PC-9 (cell line): Measurements from ENCODE around the gene ETV7. TPM values are rescaled to one million over a fixed set of nuclear protein-coding genes. Genes with fewer than 3 reads are reported as not detected.

Experiments
- BruUV-seq: library from RNA; stranded (reverse); fragments of 400-500 nt; replicated peaks from 2 replicates; lab custom pipeline; 2021; lab: Mats Ljungman, UMichigan
- CTCF ChIA-PET: fragments of 300-600 bp; sonication (Branson Sonifier 250); formaldehyde crosslinking; loops from one replicate; lab custom pipeline; 2022; ENCODE audit warnings: antibody characterized with exemption; lab: Charles Lee
- POLR2A ChIA-PET: fragments of 300-600 bp; sonication (Branson Sonifier 250); formaldehyde crosslinking; loops from one replicate; lab custom pipeline; 2022; ENCODE audit warnings: antibody characterized with exemption; ENCODE audit not compliant: unreplicated experiment; lab: Charles Lee
- DNase-seq, 2 experiments: peaks; one replicate each; pipeline versions ENCODE4 v3.0.0 to v3.0.0-alpha.2; 2015 to 2022; ENCODE audit warnings: mixed read lengths in 1 of 2
- H2AFZ ChIP-seq: fragments of 200-600 bp; sonication (generic); 2 replicates; pipeline ENCODE4 v1.8.1; 2017; ENCODE audit warnings: antibody characterized with exemption
- H3F3A ChIP-seq: fragments of 200-600 bp; sonication (generic); 2 replicates; pipeline ENCODE4 v1.8.1; 2017; ENCODE audit warnings: antibody characterized with exemption, mild to moderate bottlenecking, low read depth; ENCODE audit not compliant: insufficient read depth
- H3K27ac ChIP-seq: fragments of 200-600 bp; sonication (generic); 2 replicates; pipeline ENCODE4 v1.6.1; 2016; ENCODE audit warnings: mixed run types
- H3K27me3 ChIP-seq: fragments of 200-600 bp; sonication (generic); 2 replicates; pipeline ENCODE4 v1.6.1; 2016; ENCODE audit warnings: low read depth, mixed run types; ENCODE audit not compliant: insufficient read depth
- H3K36me3 ChIP-seq: fragments of 200-600 bp; sonication (generic); 2 replicates; pipeline ENCODE4 v1.6.1; 2016; ENCODE audit warnings: low read depth, mixed run types
- H3K4me1 ChIP-seq: fragments of 200-600 bp; sonication (generic); replicated peaks from 2 replicates; pipeline ENCODE4 v1.6.1; 2016; ENCODE audit warnings: mixed run types; ENCODE audit not compliant: insufficient read depth
- H3K4me2 ChIP-seq: fragments of 200-600 bp; sonication (generic); 2 replicates; pipeline ENCODE4 v1.6.1; 2017; ENCODE audit warnings: mixed run types
- H3K4me3 ChIP-seq: fragments of 200-600 bp; sonication (generic); 2 replicates; pipeline ENCODE4 v1.6.1; 2016; ENCODE audit warnings: mixed run types
- H3K79me2 ChIP-seq: fragments of 200-600 bp; sonication (generic); 2 replicates; pipeline ENCODE4 v1.6.1; 2017; ENCODE audit warnings: low read depth, mixed run types
- H3K9me2 ChIP-seq: fragments of 200-600 bp; sonication (generic); 2 replicates; pipeline ENCODE4 v1.8.1; 2017; ENCODE audit warnings: mild to moderate bottlenecking; ENCODE audit not compliant: insufficient read depth
- H3K9me3 ChIP-seq: fragments of 200-600 bp; sonication (generic); 2 replicates; pipeline ENCODE4 v1.8.1; 2016; ENCODE audit warnings: low read depth; ENCODE audit not compliant: insufficient read depth
- H4K20me1 ChIP-seq: fragments of 200-600 bp; sonication (generic); 2 replicates; pipeline ENCODE4 v1.8.1; 2017; ENCODE audit not compliant: insufficient read depth
- EZH2 ChIP-seq: fragments of 200-600 bp; sonication (generic); IDR thresholded peaks from 2 replicates; pipeline ENCODE4 v1.8.0; 2017; ENCODE audit warnings: antibody characterized with exemption, low read depth
- intact Hi-C: fragments of 100-400 bp; cut with micrococcal nuclease; formaldehyde crosslinking; loops from one replicate; pipeline ENCODE4 v1.10.0; 2022; ENCODE audit not compliant: unreplicated experiment
- total RNA-seq: library from RNA; stranded (reverse); gene quantifications from 2 replicates; pipeline ENCODE4 v1.2.3, GENCODE V29; 2021
- TF ChIP-seq, protein P1 (sequence below): fragments of 200-600 bp; sonication (generic); conservative IDR thresholded peaks from 2 replicates; pipeline ENCODE4 v1.6.1; 2017; ENCODE audit warnings: mixed run types, antibody characterized with exemption, mild to moderate bottlenecking, moderate library complexity

ETV7 gene
- total RNA-seq, 1 experiment from 2014 or later: 0.57 TPM

GRCh38 chr6:36372088-36372487, 15.4 kb downstream of the ETV7 start:
- POLR2A ChIA-PET: interaction anchor here (0.8 kb wide), 1 partner anchor 876 kb away, joined by 21 read pairs; no protein-coding TSS in a partner anchor
- no peaks in the 10 kb centered on the region for H3K9me2 ChIP-seq
- H3K27me3 ChIP-seq: no peaks in the 10 kb centered on the region
- TF ChIP-seq, protein P1, sequence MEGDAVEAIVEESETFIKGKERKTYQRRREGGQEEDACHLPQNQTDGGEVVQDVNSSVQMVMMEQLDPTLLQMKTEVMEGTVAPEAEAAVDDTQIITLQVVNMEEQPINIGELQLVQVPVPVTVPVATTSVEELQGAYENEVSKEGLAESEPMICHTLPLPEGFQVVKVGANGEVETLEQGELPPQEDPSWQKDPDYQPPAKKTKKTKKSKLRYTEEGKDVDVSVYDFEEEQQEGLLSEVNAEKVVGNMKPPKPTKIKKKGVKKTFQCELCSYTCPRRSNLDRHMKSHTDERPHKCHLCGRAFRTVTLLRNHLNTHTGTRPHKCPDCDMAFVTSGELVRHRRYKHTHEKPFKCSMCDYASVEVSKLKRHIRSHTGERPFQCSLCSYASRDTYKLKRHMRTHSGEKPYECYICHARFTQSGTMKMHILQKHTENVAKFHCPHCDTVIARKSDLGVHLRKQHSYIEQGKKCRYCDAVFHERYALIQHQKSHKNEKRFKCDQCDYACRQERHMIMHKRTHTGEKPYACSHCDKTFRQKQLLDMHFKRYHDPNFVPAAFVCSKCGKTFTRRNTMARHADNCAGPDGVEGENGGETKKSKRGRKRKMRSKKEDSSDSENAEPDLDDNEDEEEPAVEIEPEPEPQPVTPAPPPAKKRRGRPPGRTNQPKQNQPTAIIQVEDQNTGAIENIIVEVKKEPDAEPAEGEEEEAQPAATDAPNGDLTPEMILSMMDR: no peak
- TF ChIP-seq EZH2: no peak
- no peak for DNase-seq
- H3F3A ChIP-seq: peaks cover 25% of the 10 kb centered on the region
- CTCF ChIA-PET: no interaction called here
- no peaks in the 10 kb centered on the region for H3K36me3 ChIP-seq
- H3K4me2 ChIP-seq: no peak overlapping the region
- H3K27ac ChIP-seq: no peak overlapping the region
- BruUV-seq: no TSS peak
- H3K4me1 ChIP-seq: peaks cover 26% of the 10 kb centered on the region
- no peaks in the 10 kb centered on the region for H3K9me3 ChIP-seq
- H2AFZ ChIP-seq: no peak overlapping the region
- H3K79me2 ChIP-seq: no peaks in the 10 kb centered on the region
- H3K4me3 ChIP-seq: no peak overlapping the region
- intact Hi-C loops: no loop called here
- H4K20me1 ChIP-seq: no peaks in the 10 kb centered on the region

GRCh38 chr6:36371211-36371610, 16.3 kb downstream of the ETV7 start:
- Histone ChIP-seq H3K27me3 (no peaks in the 10 kb centered on the region), H3K4me2 (no peak overlapping the region), H3K27ac (no peak overlapping the region), H3K9me3 (no peaks in the 10 kb centered on the region), H3K4me3 (no peak overlapping the region), H3F3A (peaks cover 25% of the 10 kb centered on the region), H4K20me1 (no peaks in the 10 kb centered on the region), H3K9me2 (no peaks in the 10 kb centered on the region), H3K36me3 (no peaks in the 10 kb centered on the region), H3K79me2 (no peaks in the 10 kb centered on the region), H3K4me1 (peaks cover 26% of the 10 kb centered on the region), H2AFZ (no peak overlapping the region)
- ChIA-PET CTCF (no interaction called here), POLR2A (no interaction called here)
- intact Hi-C loops: no loop called here
- no TSS peak for BruUV-seq
- no peak for DNase-seq
- no peak for TF ChIP-seq EZH2
- TF ChIP-seq, protein P1: no peak

GRCh38 chr6:36370638-36371037, 16.8 kb downstream of the ETV7 start:
- CTCF ChIA-PET: no interaction called here
- Histone ChIP-seq H3K9me2 (no peaks in the 10 kb centered on the region), H3K79me2 (no peaks in the 10 kb centered on the region), H3K4me1 (peaks cover 26% of the 10 kb centered on the region), H3K27me3 (no peaks in the 10 kb centered on the region), H3K27ac (no peak overlapping the region), H3K4me2 (no peak overlapping the region), H3F3A (peaks cover 25% of the 10 kb centered on the region), H3K9me3 (no peaks in the 10 kb centered on the region), H2AFZ (no peak overlapping the region), H4K20me1 (no peaks in the 10 kb centered on the region), H3K4me3 (no peak overlapping the region), H3K36me3 (no peaks in the 10 kb centered on the region)
- TF ChIP-seq, protein P1: no peak
- TF ChIP-seq EZH2: no peak
- DNase-seq: no peak
- POLR2A ChIA-PET: no interaction called here
- BruUV-seq: no TSS peak
- intact Hi-C loops: no loop called here
